G401 (cell line): Measurements from ENCODE around the gene HAL. TPM values are rescaled to one million over a fixed set of nuclear protein-coding genes. Genes with fewer than 3 reads are reported as not detected.

Experiments
- DNase-seq: peaks from one replicate; pipeline ENCODE4 v3.0.0-alpha.2; 2015; ENCODE audit warnings: low spot score
- in situ Hi-C: cut with HindIII; loops from 2 replicates; pipeline ENCODE4 v1.10.0; 2016; ENCODE audit warnings: low sequenced_read_pairs, mixed read lengths
- total RNA-seq: library from RNA; depleted of rRNA; stranded (reverse); fragments of >200 nt; shearing (Covaris generic); gene quantifications from 2 replicates; pipeline ENCODE4 v1.2.3, GENCODE V29; 2014; rRNA removed

Gene HAL, protein sequence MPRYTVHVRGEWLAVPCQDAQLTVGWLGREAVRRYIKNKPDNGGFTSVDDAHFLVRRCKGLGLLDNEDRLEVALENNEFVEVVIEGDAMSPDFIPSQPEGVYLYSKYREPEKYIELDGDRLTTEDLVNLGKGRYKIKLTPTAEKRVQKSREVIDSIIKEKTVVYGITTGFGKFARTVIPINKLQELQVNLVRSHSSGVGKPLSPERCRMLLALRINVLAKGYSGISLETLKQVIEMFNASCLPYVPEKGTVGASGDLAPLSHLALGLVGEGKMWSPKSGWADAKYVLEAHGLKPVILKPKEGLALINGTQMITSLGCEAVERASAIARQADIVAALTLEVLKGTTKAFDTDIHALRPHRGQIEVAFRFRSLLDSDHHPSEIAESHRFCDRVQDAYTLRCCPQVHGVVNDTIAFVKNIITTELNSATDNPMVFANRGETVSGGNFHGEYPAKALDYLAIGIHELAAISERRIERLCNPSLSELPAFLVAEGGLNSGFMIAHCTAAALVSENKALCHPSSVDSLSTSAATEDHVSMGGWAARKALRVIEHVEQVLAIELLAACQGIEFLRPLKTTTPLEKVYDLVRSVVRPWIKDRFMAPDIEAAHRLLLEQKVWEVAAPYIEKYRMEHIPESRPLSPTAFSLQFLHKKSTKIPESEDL
- 0.06 TPM in 1 of 2 replicates, not detected in the other for total RNA-seq

DNA sequence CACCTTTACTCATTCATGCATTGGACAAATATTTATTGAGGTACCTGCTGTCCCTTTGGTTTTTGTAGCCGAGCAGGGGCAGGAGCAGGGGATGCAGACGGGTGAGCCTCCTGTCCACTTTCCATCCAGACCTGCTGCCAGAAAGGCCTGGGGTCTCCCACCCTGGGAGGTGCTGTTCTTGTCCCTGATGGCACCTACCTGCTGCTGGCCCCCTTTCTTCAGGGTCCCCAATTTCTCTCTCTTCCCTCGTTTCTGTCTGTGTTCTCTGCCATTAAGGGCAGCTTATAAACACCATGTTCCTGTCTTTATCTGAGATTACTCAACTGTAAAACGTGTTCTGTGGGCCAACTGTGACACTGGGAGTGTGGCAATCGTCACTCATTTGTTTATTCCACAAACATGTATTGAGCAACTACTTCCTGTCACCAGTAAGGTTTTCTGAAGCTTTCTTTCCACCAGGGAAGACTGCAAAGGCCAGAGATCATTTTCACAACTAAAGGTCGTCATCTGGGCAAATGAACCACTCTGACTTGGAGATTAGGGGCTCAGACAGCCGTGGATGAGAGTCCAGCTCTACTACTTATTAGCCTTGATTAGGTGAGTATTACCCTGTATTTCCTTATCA is at the start of gene HAL:
Gene HAL (minus strand): TSS at position 311 of the 625 bp plus-strand sequence. CDS start 434 bp downstream, outside the sequence.
- in situ Hi-C loops = no loop called here
- no peak for DNase-seq

DNA sequence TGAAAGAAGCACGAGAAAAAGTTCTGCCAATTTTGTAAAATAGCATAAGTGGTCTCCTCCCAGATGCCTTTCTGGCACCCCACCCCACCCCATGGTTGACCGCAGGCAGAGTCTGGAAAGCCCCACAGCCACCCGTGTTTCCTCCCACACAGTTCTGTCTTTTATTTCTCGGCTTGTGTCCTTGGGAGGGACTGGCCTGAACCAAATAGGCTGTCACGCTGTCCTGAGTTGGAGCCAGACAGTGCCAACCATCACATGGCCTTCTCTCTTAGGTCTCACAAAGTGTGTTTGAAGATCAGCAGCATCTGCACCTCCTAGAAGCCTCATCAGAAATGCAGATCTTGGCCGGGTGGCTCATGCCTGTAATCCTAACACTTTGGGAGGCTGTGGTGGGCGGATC is 49.4 kb upstream of the HAL start:
- DNase-seq = no peak
- in situ Hi-C loops = no loop called here

DNA sequence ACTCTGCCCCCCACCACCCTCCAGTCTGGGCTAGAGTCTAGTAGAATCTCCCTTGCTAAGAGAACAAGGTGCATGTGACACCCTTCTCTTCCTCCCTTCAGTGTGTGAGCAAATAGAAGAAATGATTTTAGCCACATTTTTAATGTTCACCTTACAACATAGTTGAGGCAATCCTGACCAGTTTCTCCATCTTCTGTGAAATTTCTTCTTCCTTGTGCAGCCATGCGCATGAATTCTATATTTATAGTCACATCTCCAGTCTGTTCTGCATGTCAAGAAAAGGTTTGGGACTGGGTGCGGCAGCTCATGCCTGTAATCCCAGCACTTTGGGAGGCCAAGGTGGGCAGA is 48.8 kb upstream of the HAL start:
- no peak for DNase-seq
- in situ Hi-C loops = no loop called here

DNA sequence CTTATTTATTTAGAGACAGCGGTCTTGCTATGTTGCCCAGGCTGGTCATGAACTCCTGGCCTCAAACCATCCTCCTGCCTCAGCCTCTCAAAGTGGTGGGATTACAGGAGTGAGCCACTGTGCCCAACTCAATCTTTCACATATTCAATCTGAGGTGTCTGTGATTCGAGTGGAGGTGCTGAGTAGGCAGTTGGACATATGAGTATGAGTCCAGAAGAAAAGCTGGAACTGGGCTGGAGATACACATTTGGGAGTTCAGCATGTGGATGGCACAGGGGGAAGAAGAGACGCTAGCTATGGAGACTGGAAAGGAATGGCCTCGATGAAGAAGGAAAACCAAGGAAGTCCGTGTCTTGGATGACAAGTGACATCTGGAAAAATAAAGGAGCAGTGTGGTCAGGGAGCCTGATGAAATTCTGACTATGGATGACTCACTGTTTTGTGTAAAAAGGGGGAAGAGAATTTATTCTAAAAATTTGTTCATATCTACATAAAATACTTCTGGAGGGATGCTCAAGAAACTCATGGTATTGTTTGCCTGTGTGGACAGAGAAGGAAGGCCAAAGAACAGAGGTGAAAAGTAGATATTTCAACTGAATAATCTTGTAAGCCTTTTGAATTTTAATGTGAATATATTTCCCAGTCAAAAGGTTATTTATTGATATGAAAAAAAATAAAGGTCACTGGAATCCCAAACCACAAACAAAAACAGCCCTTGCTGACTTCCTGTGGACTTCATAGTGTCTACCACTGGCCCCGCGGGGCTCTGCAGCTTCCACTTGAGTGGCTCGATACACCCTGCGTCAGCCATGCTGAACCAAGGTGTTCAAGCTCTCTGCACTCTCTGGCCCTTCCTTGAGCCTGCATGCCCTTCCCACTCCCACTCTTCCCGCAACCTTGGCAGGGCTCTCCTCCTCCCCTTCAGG is 48.1 kb upstream of the HAL start:
- no peak for DNase-seq
- in situ Hi-C loops = no loop called here

DNA sequence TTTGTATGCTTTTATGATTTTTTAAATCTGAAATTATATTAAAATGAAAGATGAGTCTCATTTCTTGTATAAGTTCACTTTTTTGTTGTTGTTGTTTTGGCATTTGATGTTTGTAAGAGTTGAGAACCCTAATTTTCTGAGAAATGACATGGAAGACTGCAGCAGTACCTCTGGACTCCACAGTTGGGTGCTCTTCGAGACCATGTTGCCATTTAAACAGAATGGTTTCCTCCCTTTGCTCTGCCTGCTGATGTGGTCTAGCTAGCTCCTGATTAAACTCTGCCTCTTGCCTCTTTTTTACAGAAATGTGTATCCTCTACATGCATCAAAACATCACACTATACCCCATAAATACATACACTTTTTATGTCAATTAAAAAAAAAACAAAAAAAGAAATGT is 45.0 kb upstream of the HAL start:
- in situ Hi-C loops = no loop called here

DNA sequence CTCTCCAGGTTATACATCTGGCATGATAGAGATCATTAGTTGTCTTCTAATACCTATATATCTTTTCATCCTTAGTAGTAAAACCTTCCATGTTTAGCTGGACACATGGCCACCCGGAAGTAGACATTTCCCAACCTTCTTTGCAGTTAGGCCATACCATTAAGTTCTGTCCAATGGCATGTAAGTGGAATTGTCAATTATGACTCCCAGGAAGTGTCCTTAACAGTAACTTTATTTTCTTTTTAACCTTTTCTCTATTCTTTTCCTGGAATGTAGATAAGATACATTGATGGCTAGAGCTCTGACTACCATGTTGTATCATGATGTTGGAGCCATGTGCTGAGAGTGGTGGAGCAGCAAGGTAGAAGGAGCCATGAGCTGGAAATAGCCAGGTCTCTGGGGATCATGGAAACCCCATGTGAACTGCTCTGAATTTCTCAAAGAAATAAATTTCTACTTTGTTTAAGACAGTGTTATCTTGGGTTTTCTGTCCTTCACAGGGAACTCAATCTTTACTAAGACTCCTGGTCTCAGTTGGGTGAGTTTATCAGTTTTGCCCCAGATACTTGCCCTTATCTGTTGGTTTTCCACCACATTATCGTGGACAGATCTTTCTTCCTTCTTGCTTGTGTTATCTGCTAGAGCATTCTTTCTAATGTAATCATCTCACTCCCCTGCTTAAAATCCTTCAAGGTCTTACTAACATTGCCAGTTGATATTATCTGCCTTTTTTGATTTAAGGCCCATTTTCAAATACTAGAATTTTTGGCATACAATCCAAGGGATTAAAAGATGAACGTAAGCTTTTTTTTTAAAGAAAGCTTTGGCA is 44.4 kb upstream of the HAL start:
- no peak for DNase-seq
- in situ Hi-C loops = no loop called here

More for the DNA sequence above, 45.0 kb upstream of the HAL start:
- DNase-seq = no peak

DNA sequence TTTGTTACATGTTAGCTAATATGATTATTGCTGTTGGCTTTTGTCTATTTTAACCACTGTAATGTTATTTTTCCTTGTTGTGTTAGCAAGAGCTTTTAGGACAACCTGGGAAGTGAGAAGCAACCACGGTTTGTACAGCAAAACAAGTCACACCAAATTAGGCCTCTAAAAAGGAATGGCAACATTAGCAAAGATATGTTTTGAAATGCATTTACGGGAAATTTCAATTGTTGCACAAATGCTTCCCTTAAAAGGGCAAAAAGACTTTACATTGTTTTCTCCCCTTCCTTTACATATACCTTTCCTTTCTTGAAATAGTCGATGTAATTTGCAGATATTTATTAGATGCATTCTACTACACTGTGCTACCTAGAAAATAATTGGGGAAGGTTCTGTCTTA is 43.4 kb upstream of the HAL start:
- in situ Hi-C loops = no loop called here
- DNase-seq = no peak

DNA sequence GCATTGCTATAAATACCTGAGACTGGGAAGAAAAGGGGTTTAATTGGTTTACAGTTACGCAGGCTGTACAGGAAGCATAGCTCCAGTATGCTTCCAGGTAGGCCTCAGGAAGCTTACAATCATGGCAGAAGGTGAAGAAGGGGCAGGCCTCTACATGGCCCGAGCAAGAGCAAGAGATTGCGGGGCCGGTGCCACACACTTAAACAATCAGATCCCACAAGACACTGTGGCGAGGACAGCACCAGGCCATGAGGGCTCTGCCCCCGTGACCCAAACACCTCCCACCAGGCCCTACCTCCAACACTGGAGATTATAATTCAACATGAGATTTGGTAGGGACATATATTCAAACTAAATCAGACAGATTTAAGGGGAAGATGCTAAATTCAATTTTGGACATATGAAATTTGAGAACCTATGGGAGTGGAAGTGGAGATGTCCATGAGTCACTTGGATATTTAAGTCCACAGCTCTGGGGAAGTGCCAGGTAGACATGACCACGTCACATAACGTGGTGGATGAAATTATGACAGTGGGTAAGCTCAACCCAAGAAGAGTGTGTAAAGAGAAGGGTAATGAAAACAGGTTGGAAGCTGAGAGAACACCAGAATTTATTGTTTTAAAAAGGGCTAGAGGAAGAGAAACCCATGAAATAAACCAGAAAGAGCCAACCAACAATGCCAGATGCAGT is 40.8 kb upstream of the HAL start:
- no peak for DNase-seq
- in situ Hi-C loops = no loop called here

DNA sequence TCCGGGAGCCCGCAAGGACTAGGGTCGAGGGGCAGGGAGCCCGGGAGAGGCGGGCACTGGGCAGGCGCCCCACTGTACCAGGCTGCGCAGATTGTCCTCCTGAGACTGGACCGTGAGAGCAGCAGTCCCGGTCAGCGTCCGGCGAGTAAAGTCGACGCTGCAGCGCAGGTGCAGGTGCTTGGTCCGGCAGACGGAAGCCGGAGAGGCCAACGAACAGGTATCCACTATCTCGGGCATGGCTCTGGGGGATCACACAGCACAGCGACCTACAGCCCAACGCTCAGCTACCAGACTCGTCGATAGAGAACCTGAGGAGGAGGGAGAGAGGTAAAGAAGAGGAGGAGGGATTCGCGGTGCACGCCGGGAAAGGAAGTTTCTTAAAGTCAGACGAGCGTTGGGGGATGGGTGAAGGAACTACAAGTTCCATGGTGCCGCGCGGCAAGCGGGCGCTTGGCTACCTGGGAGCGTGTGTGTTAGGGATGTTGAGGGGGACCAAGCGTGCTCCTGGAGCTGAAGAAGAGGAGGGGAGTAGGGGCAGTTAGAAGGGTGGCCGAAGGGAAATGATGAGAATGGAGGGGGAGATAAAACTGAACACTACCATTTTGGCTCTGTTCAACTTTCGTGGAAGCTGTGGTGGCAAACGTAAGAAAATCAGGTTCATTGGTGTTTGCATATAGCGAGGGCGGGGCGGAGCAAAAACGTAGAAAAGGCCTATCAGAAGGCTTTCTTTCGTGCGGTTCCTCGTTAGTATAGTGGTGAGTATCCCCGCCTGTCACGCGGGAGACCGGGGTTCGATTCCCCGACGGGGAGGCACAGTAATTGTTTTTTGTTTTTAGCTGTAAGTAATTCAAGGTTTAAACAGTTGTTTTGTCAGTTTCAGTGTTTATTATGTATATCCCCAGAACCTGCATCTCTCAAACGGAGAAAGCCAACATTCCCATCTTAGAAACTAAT is 39.4 kb upstream of the HAL start, which contains the start of gene LTA4H:
Gene LTA4H (minus strand): TSS at position 305 of the 954 bp plus-strand sequence. CDS start 68 bp downstream, at position 237.
- in situ Hi-C loops = no loop called here
- DNase-seq = peak; percentile 99

DNA sequence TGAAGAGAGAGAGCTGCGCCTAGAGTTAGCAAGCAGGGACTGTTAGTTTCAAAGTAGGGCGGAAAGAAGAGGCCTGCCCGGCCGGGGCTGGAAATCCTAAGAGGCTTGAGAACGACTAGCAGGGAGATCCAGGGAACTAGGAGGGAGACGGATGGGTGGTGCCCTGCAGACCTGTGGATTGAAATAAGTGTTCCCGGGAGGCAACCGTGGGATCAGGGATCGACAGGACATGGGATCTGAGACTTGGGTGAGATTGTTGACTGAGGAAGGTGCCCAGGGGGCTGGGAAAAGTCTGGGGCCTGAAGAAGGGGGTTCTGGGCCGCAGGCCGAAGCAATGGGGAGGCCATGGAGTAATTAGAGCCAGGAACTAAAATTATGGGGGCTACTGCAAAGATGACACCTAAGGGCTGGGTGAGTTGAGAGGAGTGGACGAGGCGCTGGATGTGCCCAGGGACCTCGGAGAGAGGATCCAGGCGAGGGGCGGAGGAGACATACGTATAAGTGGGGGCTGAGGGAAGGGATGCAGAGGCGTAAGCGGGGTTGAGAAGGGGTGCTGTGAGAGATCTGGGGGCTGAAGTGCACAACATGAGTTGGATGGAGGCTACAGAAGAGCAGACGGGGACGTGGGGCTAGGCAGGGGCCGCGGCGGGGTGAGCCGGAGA is 38.6 kb upstream of the HAL start:
- peak; percentile 57 for DNase-seq
- in situ Hi-C loops = no loop called here

DNA sequence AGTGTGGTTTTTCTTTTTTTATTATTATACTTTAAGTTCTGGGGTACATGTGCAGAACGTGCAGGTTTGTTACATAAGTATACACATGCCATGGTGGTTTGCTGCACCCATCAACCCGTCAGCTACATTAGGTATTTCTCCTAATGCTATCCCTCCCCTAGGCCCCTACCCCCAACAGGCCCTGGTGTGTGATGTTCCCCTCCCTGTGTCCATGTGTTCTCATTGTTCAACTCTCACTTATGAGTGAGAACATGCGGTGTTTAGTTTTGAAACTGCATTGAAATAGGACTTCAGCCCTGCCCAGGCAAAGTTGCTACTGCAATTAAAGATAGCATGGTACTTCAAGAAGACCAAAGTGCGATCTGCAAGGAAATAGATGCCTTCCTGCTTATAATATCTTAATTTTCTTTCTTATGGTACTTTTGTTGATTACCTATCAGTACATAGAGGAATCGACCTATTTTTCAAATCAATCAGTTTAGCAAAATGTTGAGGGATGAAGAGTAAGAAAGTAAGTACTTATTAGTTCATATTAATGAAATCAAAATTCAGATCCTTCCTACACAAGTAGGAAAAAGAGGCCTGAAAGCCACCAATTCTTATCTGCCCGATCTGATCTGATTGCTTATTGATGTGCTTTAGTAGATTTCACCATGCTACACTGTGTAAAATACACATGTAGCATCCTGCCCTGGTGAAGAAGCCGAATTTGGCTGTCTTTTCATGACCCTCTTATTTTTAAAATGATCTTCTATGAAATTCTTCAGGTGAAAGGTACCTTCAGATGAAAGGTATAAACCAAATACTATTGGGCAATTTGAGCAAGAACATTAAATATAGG is 37.6 kb upstream of the HAL start:
- DNase-seq = peak; percentile 22
- in situ Hi-C loops = no loop called here

DNA sequence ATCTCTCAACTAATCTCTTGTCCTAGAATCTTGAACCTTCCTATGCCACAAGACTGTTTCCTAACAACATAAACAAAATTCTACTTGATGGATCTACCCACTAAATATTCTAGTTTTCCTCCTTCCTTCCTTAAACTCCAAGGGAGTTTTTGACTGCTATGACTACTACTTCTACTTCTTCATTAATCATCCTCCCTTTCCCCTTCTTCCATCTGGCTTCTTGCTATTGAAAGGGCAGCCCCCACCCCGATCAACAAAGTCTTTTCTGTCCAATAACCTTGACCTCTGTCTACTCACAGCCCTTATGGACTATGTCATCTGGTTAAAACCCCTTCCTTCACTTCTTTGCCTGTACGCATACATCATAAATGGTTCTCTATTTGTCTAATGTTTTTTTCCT is 33.7 kb upstream of the HAL start:
- in situ Hi-C loops = no loop called here
- no peak for DNase-seq

DNA sequence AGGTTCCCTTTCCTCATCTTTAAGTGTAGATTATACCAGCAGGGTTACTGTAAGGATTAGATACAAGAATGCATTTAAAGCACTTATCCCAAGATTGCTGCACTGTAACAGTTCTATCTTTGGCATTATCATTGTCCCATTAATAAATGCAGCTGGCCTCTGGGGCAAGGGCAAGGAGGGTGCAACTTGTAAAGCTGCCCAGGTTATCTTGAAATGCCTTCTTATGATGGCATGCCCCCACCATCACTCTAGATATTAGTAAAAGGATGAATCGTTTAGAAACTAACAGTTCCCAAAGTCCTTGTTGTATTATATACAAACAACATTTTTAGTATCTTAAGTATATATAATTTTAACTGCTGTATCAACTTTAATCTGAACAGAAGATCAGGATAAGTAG is 32.4 kb upstream of the HAL start:
- in situ Hi-C loops = no loop called here
- DNase-seq = no peak

DNA sequence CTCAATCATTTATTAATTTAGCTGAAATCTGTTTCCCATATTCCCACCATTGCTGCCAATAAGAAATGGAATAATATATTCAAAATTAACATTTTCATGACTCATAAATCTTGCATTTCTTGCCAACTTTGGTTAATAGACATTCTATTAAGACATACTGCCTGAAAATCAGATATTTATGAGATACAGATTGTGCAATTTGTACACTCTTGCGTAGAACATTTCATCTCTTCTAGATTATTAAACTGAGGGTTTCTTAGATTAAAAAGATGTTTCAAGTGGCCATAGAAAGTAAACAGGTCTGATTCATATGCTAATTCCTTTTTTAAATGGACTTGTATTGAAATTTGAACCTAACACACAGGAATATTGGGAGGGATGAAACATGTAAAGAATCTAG is 30.2 kb upstream of the HAL start:
- no peak for DNase-seq
- in situ Hi-C loops = no loop called here

DNA sequence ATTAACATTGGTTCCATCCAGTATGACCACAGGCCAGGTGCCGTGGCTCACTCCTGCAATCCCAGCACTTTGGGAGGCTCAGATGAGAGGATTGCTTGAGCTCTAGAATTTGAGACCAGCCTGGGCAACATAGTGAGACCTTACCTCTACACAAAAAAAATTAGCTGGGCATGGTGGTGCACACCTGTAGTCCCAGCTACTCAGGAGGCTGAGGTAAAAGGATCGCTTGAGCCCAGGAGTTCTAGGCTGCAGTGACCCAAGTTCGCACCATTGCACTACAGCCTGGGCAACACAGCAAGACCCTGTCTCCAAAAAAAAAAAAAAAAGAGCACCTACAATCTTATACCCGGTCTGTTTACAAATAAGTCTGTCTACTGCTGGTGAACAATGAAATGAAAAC is 29.4 kb upstream of the HAL start:
- in situ Hi-C loops = no loop called here
- no peak for DNase-seq
